AG09309 (cell line): Measurements from ENCODE around the gene KCNK2.
A peak's percentile ranks its signal among the peaks of the same experiment; 100 is the strongest.

Experiments used
- DNase-seq: peaks from one replicate; pipeline ENCODE4 v3.0.0-alpha.2; 2010; ENCODE audit warnings: low read depth
- H3K4me3 ChIP-seq: 2 replicates; pipeline ENCODE4 v1.5.1; 2011; ENCODE audit warnings: mild to moderate bottlenecking, low read depth, low read length, moderate library complexity; ENCODE audit not compliant: control insufficient read depth
- CTCF ChIP-seq: IDR thresholded peaks from 2 replicates; pipeline ENCODE4 v1.5.1; 2011; ENCODE audit warnings: mild to moderate bottlenecking, low read depth, low read length, inconsistent platforms; ENCODE audit not compliant: insufficient read depth, control insufficient read depth; ENCODE audit errors: missing control alignments

Gene KCNK2

GRCh38 chr1:215082532-215083382, at the start of gene KCNK2:
TSS of gene KCNK2 (plus strand) at chr1:215082737. CDS start at chr1:215083386, 649 bp downstream.
- peak; percentile 18 for TF ChIP-seq CTCF
- DNase-seq: no peak
- peak within 1 kb of the TSS; percentile 84 for H3K4me3 ChIP-seq

- no peak for TF ChIP-seq CTCF
- no peak overlapping the region for H3K4me3 ChIP-seq
- no peak for DNase-seq
Measured at GRCh38 chr1:215032911-215033526, 49.5 kb upstream of the KCNK2 start.

- DNase-seq: no peak
- TF ChIP-seq CTCF: no peak
- H3K4me3 ChIP-seq: no peak overlapping the region
Measured at GRCh38 chr1:215040190-215040589, 42.3 kb upstream of the KCNK2 start.

GRCh38 chr1:215043401-215043800, 39.1 kb upstream of the KCNK2 start:
- no peak for DNase-seq
- no peak overlapping the region for H3K4me3 ChIP-seq
- TF ChIP-seq CTCF: no peak

- no peak overlapping the region for H3K4me3 ChIP-seq
- no peak for TF ChIP-seq CTCF
- DNase-seq: no peak
Measured at GRCh38 chr1:215044151-215044550, 38.4 kb upstream of the KCNK2 start.

GRCh38 chr1:215045698-215046308, 36.7 kb upstream of the KCNK2 start:
- DNase-seq: no peak
- no peak for TF ChIP-seq CTCF
- H3K4me3 ChIP-seq: no peak overlapping the region
